HG02571 (cell line): ENCODE results near the gene ZNF331.

Experiments used
- ATAC-seq: cut with Tn5 transposase; IDR thresholded peaks from one replicate; pipeline ENCODE4 v1.9.1; 2021; ENCODE audit warnings: mild to moderate bottlenecking, moderate library complexity; ENCODE audit not compliant: unreplicated experiment

ZNF331 gene

DNA sequence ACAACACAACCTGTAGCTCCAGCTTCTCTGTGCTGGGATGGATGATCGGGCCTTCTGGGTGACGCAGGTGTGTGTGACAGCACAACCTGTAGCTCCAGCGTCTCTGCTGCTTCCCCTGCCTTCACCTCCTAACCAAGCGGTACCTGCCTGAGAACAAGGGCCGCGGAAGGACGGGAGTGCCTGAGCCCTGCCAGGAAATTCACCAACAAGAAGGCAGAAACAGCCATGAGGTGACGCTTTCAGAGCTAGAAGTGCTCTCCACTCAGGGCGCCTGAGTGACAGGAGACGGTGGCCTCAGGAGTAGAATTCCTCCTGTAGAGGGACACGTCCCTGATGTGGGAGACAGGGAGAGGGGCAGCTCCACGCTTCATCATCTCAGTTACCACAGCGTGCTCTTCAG is 17.4 kb downstream of the ZNF331 start:
- ATAC-seq, result no peak

DNA sequence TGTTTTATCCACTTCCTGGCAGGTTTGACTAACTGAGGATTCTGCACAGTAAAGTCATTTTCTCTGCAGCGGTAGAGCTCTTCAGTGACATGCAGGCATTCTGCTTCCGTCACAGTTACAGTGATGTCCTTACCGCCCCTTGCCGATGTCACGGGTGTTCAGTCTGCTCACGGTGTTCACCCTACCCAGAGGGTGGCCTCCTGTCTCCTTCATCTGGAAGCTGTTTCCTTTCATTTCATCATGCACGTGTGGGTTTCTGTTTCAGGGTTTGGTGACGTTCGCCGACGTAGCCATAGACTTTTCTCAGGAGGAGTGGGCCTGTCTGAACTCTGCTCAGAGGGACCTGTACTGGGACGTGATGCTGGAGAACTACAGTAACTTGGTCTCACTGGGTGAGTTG is 33.4 kb downstream of the ZNF331 start:
- no peak for ATAC-seq

DNA sequence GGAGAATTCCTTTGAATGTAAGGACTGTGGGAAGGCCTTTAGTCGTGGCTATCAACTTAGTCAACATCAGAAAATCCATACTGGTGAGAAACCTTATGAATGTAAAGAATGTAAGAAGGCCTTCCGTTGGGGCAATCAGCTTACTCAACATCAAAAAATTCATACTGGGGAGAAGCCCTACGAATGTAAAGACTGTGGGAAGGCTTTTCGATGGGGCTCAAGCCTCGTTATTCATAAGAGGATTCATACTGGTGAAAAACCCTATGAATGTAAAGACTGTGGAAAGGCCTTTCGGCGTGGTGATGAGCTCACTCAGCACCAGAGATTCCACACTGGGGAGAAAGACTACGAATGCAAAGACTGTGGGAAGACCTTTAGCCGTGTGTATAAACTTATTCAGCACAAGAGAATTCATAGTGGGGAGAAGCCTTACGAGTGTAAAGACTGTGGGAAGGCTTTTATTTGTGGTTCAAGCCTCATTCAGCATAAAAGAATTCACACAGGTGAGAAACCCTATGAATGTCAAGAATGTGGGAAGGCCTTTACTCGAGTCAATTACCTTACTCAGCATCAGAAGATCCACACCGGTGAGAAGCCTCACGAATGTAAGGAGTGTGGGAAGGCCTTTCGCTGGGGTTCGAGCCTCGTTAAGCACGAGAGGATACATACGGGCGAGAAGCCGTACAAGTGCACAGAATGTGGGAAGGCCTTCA is 39.2 kb downstream of the ZNF331 start:
- ATAC-seq, result no peak

DNA sequence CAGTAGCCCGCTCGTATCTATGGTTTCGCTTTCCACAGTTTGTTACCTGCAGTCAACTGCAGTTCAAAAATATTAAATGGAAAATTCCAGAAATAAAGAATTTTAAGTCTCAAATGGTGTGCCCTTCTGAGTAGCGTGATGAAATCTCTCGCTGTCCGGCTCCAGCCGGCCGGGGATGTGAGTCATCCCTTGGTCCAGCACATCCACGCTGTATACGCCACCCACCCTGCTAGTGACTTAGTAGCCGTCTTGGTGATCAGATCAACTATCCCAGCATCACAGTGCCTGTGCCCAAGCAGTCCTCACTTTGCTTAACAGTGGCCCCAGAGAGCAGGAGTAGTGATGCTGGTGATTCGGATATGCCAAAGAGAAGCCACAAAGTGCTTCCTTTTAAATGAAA is 40.0 kb downstream of the ZNF331 start:
- ATAC-seq, result no peak

DNA sequence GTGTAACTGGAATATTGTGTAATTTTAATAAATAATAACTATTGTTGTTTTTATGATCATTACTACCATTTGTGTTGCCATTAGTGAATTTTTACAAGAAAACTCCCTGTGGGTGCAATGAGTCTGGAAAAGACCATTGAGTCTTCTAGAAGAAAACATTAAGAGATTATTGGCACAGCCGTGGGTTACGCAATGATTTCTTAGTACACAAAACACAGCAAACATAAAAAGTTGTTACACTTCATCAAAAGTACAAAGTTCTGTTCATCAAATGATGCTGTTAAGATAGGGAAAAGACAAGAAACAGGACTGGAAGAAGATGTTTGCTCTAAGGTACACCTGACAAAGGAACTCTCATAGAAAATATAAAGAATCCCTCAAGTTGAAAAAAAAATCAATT is 41.6 kb downstream of the ZNF331 start:
- no peak for ATAC-seq

DNA sequence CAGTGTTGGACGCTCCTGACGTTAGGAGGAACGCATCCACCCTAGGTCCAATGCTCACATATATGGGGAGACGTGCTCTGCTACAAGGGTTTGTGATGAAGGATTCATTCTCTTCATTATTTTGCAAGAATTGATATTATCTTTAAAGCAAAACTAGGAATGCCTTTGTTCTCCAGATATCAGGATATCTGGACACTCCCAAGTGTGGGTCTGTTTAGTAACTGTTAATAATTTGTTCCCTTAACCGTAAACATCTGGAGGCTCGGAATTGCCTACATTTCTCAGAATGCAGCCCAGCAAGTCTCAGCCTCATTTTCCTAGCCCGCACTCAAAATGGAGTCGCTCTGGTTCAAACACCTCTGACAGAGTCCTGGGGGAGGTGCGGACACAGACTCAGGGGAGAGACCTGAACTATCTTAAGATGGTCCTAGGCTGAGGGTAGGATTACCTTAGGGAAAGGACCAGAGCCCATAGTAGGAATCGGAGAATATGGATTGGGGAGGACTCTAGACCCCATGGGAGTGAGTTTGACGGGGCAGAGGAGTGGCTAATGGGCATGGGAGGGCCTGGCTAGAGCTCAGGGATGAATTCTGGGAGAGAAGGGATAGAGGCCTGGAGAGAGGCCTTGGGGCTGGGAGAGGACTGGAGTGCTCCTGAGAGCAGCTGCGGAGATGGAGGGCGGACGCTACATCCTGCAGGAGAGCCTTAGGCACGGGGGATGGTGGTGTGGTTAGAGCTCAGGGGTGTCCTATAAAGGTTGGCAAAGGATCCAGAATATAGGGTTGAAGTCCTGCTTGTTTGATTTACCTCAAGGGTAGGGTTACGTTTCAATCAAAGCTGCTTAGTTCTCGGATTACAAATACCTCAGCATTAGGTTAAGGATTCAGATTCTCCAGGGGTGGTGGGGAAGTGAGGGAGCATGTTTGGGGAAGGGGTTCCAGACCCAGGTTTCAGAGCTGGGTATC is 43.2 kb downstream of the ZNF331 start:
- ATAC-seq, result no peak

DNA sequence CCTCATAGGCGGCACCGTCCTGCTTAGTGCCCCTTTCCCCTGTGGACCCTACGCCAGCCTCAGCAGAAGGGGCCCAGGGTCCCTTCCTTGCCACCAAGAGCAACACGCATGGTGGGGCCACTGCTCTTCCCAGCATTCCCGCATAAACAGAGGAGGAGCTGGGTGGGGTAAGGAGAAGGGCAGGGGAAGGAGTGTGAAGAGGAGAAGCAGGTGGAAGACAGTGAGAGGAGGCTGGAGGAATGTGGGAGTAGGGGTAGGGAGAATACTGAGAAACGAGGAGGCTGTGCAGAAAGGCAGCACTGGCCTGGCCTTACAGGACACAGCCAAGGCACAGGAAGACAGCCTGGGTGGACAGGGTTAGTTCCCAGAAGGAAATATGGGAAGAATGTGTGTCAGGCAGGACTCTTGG is 43.9 kb downstream of the ZNF331 start:
- no peak for ATAC-seq

DNA sequence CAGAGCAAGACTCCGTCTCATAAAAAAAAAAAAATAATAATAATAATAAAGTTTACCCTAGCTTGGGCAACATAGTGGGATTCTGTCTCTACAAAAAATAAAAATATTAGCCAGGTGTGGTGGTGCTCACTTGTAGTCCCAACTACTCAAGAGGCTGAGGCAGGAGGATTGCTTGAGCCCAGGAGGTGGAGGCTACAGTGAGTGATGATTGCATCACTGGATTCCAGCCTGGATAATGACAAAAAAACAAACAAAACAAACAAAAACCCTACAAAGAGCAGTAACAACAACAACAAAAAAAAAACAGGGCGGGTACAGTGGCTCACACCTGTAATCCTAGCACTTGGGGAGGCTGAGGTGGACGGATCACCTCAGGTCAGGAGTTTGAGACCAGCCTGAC is 45.2 kb downstream of the ZNF331 start:
- no peak for ATAC-seq

DNA sequence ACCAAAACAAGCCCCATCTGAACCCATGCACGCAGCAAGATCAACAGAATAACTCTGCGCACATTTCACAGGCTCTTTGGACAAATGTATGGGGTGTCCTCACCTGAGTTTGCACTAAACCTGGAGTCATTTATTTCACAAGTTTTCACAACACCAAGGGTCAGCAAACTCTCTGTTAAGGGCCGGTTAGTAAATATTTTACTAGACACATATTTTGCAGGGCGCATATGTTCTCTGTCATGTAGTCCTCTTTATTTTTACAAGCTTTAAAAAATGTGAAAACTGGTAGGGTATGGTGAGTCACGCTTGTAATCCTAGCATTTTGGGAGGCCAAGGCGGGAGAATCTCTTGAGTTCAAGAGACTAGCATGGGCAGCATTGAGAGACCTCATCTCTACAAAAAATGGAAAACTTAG is 48.3 kb downstream of the ZNF331 start:
- no peak for ATAC-seq

DNA sequence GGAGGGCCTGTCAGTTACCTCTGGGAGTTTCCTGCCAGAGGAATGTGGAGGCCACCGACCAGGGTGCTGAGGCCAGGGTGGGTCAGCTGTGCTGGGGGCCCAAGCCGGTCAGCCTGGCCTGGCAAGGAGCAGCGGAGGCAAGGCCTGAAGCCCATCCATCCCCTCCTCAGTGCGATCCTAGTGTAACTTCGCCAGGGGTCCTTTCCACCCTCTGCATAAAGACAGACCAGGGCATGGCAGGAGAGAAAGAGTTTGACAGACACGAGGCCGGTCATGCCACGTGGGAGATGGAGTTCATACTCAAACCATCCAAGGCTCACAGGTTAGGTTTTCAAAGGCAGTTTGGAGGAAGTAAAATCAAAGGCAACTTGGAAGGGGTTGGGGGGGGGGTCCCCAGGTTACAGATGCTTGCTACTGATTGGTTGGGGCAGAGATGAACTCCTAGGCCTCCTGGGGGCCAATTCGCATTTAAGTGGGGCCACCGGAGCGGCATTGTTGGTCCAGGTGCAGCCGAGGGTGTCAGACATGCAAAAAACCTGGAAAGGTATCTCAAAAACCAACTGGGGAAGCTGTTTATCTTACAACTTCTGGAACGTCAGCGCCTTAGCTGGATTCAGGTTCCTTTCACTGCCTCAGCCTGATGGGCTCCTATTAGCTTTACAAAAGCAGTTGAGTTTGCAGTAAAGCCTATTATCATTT is 57.0 kb downstream of the ZNF331 start:
- no peak for ATAC-seq

DNA sequence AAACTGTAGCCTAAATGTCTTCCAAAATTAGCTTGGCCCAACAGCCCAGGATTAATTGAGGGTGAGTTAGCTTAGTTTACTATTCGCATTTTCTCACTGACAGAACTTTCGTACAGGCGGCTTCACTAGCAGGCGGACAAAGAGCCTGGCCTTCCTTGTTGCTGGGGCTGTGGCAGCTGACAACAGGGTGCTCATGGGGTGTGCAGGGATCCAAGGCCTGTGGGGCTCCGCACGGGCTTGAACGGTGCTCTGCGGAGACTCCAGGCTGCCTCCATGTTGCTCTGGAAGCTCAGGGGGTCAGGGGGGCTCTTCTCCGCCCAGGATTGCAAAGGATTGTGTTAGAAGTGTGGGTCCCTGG is 57.5 kb downstream of the ZNF331 start:
- no peak for ATAC-seq

DNA sequence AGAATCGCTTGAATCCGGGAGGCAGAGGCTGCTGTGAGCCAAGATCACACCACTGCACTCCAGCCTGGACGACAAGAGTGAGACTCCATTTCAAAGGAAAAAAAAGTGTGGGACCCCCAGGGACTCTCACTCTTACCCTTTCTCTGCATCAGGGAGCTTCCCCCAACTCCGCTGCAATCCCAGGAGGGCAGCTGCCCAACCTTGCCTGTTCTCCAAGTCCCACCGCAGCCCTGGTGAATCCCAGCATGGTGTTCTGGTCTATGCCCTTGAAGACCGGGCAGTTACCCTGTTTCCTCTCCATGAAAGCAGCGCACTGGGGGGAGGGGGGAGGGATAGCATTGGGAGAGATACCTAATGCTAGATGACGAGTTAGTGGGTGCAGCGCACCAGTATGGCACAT is 58.1 kb downstream of the ZNF331 start:
- ATAC-seq, result no peak

DNA sequence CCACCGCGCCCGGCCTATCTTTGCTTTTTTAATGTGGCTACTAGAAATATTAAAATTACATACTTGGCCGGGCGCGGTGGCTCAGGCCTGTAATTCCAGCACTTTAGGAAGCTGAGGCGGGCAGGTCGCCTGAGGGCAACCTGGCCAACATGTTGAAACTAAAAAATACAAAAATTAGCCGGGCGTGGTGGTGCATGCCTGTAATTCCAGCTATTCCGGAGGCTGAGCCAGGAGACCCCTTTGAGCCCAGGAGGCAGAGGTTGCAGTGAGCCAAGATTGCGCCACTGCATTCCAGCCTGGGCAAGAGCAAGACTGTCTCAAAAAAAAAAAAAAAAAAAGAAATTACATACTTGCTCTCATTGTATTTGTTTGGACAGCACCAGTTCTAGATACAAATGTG is 59.1 kb downstream of the ZNF331 start:
- ATAC-seq, result no peak

DNA sequence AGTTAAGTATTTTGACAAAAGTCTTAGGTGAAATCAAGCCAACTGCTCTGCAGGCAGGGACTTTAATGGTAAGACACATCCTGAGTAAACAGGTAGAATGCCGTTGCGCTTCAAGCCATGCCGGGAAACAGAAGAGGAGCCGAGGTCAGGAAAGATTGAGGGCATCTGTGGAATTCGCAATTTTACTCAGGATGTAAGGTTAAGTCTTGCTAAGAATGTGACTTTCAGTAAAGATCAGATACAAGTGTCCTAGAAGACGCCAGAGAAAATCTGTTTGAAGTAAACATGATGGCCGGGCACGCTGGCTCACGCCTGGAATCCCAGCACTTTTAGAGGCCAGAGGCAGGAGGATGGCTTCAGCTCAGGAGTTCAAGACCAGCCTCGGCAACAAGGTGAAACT is 60.4 kb downstream of the ZNF331 start:
- no peak for ATAC-seq

DNA sequence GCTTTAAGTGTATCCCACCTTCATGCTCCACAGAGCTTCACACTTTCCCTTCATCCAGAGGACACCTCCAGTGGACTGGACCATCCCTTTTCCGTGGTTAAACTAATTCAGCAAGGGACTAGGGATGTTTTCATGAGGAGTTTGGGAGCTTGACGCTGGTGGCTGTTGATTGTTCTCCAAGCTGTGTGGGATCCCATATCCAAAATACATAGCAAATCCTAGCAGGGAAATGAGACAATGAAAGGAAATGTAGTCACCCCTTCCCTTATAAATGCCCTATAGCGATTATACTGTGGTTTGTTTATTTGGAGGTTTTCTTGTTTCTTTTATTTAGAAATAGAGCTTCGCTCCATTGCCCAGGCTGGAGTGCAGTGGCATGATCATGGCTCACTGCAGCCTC is 62.3 kb downstream of the ZNF331 start:
- no peak for ATAC-seq

DNA sequence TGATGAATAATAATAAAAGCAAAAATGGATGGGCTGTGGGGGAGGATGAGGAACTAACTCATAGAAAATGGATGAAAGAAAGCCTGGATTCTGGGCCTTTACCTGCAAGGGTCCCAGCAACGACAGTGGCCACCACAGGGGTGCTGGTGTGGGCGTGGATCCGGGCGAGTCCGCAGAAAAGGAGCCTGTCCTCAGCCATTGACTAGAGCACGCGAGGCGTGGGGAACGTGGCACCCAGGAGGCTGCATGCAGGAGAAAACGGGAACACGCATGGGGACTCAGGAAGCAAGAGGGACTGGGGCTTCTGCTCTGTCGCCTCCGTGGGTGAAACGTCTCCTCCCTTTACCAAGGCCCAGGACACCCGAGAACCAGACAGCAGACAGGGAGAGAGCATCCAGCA is 68.1 kb downstream of the ZNF331 start:
- no peak for ATAC-seq

DNA sequence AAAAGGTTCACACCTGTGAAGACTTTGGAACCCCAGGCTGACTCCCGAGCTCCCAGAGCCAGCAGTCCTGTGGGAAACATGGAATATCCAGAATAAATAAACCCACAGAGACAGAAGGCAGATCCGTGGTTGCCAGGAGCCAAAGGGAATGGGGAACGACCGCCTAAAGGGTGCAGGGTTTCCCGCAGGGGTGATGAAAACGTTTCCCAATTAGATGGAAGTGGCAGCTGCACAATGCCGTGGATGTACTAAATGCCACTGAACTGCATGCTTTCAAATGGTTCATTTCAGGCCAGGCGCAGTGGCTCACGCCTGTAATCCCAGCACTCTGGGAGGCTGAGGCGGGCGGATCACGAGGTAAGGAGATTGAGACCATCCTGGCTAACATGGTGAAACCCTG is 70.4 kb downstream of the ZNF331 start:
- ATAC-seq, result no peak

DNA sequence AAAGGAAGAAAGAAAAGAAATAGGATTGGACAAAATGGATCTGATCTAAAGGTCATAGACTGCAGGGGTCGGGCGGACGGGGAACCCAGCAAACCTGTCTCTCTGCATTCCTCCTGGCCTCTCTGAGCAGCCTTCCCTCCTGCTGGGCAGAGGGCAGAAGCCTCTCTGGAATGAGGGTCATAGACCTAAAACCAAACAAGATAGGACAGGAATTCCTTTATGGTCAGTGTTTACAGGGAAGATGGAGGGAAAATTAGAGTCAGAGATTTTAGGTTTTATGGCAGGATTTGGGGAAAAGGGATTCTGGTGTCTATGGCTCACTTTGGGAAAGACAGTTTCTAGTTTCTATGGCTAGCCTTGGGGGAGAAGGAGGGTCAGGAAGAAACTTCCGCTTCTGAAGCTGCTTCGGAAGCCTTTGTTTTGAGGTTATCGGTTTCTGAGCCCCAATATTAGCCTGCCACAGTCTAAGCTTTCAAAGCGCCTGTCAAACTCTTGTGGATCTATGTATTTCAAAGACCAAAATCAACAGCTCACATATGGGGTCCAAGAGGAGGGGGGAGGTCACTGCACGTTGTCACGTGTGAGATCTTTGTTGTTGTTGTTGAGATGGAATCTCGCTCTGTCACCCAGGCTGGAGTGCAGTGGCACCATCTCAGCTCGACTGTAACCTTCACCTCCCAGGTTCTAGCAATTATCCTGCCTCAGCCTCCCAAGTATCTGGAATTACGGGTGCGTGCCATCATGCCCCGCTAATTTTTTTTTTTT is 75.0 kb downstream of the ZNF331 start:
- ATAC-seq, result no peak

DNA sequence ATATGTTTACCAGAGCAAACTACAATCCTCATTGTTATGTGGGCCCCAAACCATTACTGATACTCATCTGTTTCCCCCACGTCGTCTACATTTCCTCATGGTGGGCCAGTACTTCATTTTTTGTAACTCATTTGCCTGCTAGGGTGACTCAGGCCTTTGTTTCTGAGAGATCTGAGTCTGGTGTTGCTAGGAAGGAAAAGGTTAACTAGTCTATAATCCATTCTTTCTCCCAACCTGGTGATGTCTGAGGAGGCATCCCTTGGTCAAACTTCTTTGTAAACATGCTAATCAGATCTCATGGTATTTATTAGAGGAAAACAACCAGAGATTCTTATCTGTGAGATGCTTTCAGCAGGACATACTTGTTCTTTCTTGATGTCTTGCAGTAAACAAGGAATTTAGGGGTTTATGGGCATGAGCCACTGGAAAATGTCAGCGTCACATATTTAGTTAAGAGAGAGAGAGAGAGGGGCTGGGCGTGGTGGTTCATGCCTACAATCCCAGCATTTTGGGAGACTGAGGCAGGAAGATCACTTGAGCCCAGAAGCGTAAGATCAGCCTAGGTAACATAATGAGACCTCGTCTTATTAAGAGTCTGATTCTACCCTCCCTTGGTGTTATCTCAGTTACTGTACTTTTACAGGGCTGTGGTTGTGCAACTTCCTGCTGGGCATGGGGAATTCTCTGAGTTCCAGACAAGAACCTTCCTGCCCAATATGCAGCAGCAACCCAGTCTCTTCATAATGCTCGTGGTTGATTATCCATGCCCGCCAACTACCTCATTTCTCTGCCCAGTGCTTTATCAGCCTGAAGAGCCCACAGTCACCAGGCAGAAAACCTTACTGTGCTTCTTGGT is 84.2 kb downstream of the ZNF331 start:
- no peak for ATAC-seq
